ENCODE measurements around the gene ZBTB43.

Gene ZBTB43

GRCh38 chr9:126830827-126831226 lies 26.0 kb downstream of the ZBTB43 start:
- FAIRE-seq, result no peak

GRCh38 chr9:126832440-126832839 lies 27.6 kb downstream of the ZBTB43 start:
- FAIRE-seq, result no peak

GRCh38 chr9:126833020-126833419 lies 28.2 kb downstream of the ZBTB43 start:
- FAIRE-seq, result no peak

- no peak for FAIRE-seq
These were observed 29.0 kb downstream of the ZBTB43 start for GRCh38 chr9:126833710-126834345.

GRCh38 chr9:126834672-126835071 lies 29.8 kb downstream of the ZBTB43 start:
- no peak for FAIRE-seq

GRCh38 chr9:126836216-126836615 lies 31.4 kb downstream of the ZBTB43 start:
- FAIRE-seq, result no peak

GRCh38 chr9:126838055-126838811 lies 33.4 kb downstream of the ZBTB43 start:
- no peak for FAIRE-seq

- FAIRE-seq, result no peak
These were observed 34.1 kb downstream of the ZBTB43 start for GRCh38 chr9:126838895-126839294.

GRCh38 chr9:126839301-126839700 lies 34.5 kb downstream of the ZBTB43 start:
- FAIRE-seq, result no peak

- FAIRE-seq, result no peak
These were observed 37.5 kb downstream of the ZBTB43 start for GRCh38 chr9:126842220-126842842.

- FAIRE-seq, result no peak
These were observed 38.3 kb downstream of the ZBTB43 start for GRCh38 chr9:126842977-126843799.

- FAIRE-seq, result no peak
These were observed 39.2 kb downstream of the ZBTB43 start for GRCh38 chr9:126844085-126844484.

- no peak for FAIRE-seq
These were observed 42.2 kb downstream of the ZBTB43 start for GRCh38 chr9:126847051-126847450.

- FAIRE-seq, result no peak
These were observed 44.9 kb downstream of the ZBTB43 start for GRCh38 chr9:126849591-126850225.

- FAIRE-seq, result no peak
These were observed 46.5 kb downstream of the ZBTB43 start for GRCh38 chr9:126851286-126851880.

GRCh38 chr9:126852086-126852688 lies 47.3 kb downstream of the ZBTB43 start:
- no peak for FAIRE-seq

GRCh38 chr9:126853667-126854066 lies 48.8 kb downstream of the ZBTB43 start:
- FAIRE-seq, result no peak

- no peak for FAIRE-seq
These were observed 49.9 kb downstream of the ZBTB43 start for GRCh38 chr9:126854734-126855133.

- FAIRE-seq, result no peak
These were observed 51.6 kb downstream of the ZBTB43 start for GRCh38 chr9:126856326-126856877.

GRCh38 chr9:126857261-126857960 lies 52.6 kb downstream of the ZBTB43 start:
- FAIRE-seq, result no peak

GRCh38 chr9:126859111-126859510 lies 54.3 kb downstream of the ZBTB43 start:
- no peak for FAIRE-seq

Data from endometrium (tissue), 2 donors.